Measurements from ENCODE around the gene MYO1A. TPM values are rescaled to one million over a fixed set of nuclear protein-coding genes. Genes with fewer than 3 reads are reported as not detected.

MYO1A gene
- total and polyA plus RNA-seq, 7 experiments from 2014 or later: 0.56 to 2.3 (median 1.8) TPM

DNA sequence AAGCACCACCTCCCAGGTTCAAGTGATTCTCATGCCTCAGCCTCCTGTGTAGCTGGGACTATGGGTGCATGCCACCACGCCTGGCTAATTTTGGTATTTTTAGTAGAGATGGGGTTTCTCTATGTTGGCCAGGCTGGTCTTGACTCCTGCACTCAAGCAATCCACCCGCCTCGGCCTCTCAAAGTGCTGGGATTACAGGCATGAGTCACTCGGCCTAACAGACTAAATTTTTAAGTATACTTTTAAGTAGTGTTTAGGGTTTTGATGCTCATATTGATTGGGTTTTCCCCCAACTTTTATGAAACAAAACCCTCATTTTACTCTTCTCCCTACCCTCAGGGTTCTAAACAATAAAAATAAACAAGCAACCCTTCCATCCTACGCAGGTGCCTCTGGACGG is 5.5 kb downstream of the MYO1A start:
- Histone ChIP-seq H3K27ac (ENCODE audit: low read depth, low read length) (no peak overlapping the region), H3K4me3 (ENCODE audit: low read length) (no peak overlapping the region), H3K36me3 (ENCODE audit: control insufficient read depth in 2 of 3, insufficient read depth in 3 of 3, low read length in 3 of 3) (no peaks in the 10 kb centered on the region), H3K4me1 (ENCODE audit: control insufficient read depth in 2 of 2, insufficient read depth in 2 of 2, low read length in 2 of 2) (peaks cover 19 to 20% of the 10 kb centered on the region in 2 donors), H3K9me3 (ENCODE audit: control insufficient read depth in 2 of 3, low read length in 3 of 3) (no peaks in the 10 kb centered on the region), H3K27me3 (ENCODE audit: control insufficient read depth in 2 of 2, insufficient read depth in 2 of 2, low read length in 2 of 2) (no peaks in the 10 kb centered on the region)
- no peak overlapping the region for H3K4me3 Mint-ChIP-seq
- no peak for ATAC-seq
- H3K27ac Mint-ChIP-seq: no peak overlapping the region
- ChIA-PET POLR2A (interaction anchor here (0.6 to 1.1 kb wide), 3 partner anchors 12 to 678 kb away, joined by 3 to 4 read pairs (median 4); no protein-coding TSS in a partner anchor), CTCF (interaction anchor here (0.7 kb wide), 1 partner anchor 16 kb away, joined by 3 read pairs; no protein-coding TSS in a partner anchor)
- H3K27me3 Mint-ChIP-seq: peaks cover 0 to 6% (median 0%) of the 10 kb centered on the region in 5 donors
- no peak for DNase-seq
- H3K9me3 Mint-ChIP-seq: peaks cover 0 to 2% (median 0%) of the 10 kb centered on the region in 11 donors
- intact Hi-C loops (cut with micrococcal nuclease): no loop called here
- H3K4me1 Mint-ChIP-seq: peaks cover 26 to 46% (median 35%) of the 10 kb centered on the region in 7 donors
- H3K36me3 Mint-ChIP-seq: no peaks in the 10 kb centered on the region

DNA sequence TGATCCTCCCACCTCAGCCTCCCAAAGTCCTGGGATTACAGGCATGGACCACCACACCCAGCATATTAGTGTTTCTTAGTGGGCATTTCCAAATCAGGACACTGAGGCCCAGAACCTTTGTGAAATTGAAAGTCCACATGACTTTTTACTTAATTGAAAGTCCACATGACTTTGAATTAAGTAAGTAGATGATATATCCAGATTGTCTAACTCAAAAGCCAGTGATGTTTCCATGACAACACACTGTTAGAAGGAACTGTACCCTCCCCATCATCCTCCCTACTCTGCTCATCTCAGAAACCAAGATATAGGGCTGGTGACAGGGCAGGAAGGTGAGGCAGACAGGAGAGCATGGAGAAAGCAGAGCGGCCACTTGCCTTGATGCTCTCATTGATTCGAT is 7.2 kb downstream of the MYO1A start:
- CTCF ChIA-PET: no interaction called here
- Mint-ChIP-seq H3K36me3 (no peaks in the 10 kb centered on the region), H3K9me3 (peaks cover 0 to 2% (median 0%) of the 10 kb centered on the region in 11 donors), H3K27ac (no peak overlapping the region), H3K27me3 (peaks cover 0 to 6% (median 0%) of the 10 kb centered on the region in 5 donors), H3K4me1 (peaks cover 22 to 41% (median 32%) of the 10 kb centered on the region in 7 donors), H3K4me3 (no peak overlapping the region)
- Histone ChIP-seq H3K27me3 (ENCODE audit: control insufficient read depth in 2 of 2, insufficient read depth in 2 of 2, low read length in 2 of 2) (no peaks in the 10 kb centered on the region), H3K9me3 (ENCODE audit: control insufficient read depth in 2 of 3, low read length in 3 of 3) (no peaks in the 10 kb centered on the region), H3K4me3 (ENCODE audit: low read length) (no peak overlapping the region), H3K4me1 (ENCODE audit: control insufficient read depth in 2 of 2, insufficient read depth in 2 of 2, low read length in 2 of 2) (peaks cover 13% of the 10 kb centered on the region in 2 donors), H3K27ac (ENCODE audit: low read depth, low read length) (no peak overlapping the region), H3K36me3 (ENCODE audit: control insufficient read depth in 2 of 3, insufficient read depth in 3 of 3, low read length in 3 of 3) (no peaks in the 10 kb centered on the region)
- DNase-seq (no peak), ATAC-seq (no peak)
- intact Hi-C loops (cut with micrococcal nuclease): no loop called here
- POLR2A ChIA-PET: interaction anchor here (1.3 kb wide), 1 partner anchor 10 kb away, joined by 4 read pairs; no protein-coding TSS in a partner anchor

DNA sequence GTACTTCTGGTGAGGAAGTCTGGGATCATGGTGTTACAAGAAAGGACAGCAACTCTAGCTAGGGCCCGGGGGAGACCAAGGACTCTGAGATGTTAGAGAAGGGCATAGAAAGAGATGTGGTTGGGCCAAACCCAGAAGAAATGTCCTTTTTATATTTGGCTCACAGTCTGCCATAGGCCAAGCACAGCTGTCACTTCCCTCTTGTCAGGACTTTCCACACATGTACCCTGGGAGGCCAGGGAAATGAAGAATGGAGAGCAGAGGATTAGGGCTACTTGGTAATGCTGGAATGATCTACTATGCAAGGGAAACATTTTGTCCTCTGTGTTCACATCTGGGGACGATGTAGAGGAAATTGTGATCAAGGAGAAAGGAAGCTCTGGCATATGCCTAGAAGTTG is 9.2 kb downstream of the MYO1A start:
- no peak overlapping the region for H3K4me3 Mint-ChIP-seq
- Histone ChIP-seq H3K27ac (ENCODE audit: low read depth, low read length) (no peak overlapping the region), H3K4me1 (ENCODE audit: control insufficient read depth in 2 of 2, insufficient read depth in 2 of 2, low read length in 2 of 2) (no peaks in the 10 kb centered on the region), H3K27me3 (ENCODE audit: control insufficient read depth in 2 of 2, insufficient read depth in 2 of 2, low read length in 2 of 2) (no peaks in the 10 kb centered on the region), H3K9me3 (ENCODE audit: control insufficient read depth in 2 of 3, low read length in 3 of 3) (no peaks in the 10 kb centered on the region), H3K4me3 (ENCODE audit: low read length) (no peak overlapping the region), H3K36me3 (ENCODE audit: control insufficient read depth in 2 of 3, insufficient read depth in 3 of 3, low read length in 3 of 3) (no peaks in the 10 kb centered on the region)
- intact Hi-C loops (cut with micrococcal nuclease): no loop called here
- H3K27ac Mint-ChIP-seq: no peak overlapping the region
- peaks cover 0 to 1% (median 0%) of the 10 kb centered on the region in 11 donors for H3K9me3 Mint-ChIP-seq
- CTCF ChIA-PET: interaction anchor here (1.0 to 2.2 kb wide), 7 partner anchors 16 to 36 kb away, joined by 3 to 7 read pairs (median 5); no protein-coding TSS in a partner anchor
- H3K27me3 Mint-ChIP-seq: peaks cover 0 to 2% (median 0%) of the 10 kb centered on the region in 5 donors
- DNase-seq (no peak), ATAC-seq (no peak)
- POLR2A ChIA-PET: interaction anchor here (1.0 to 2.0 kb wide), 2 partner anchors 11 to 71 kb away, joined by 3 to 6 read pairs; partner anchors contain the start of gene STAT6
- no peaks in the 10 kb centered on the region for H3K36me3 Mint-ChIP-seq
- peaks cover 3 to 23% (median 13%) of the 10 kb centered on the region in 7 donors for H3K4me1 Mint-ChIP-seq

DNA sequence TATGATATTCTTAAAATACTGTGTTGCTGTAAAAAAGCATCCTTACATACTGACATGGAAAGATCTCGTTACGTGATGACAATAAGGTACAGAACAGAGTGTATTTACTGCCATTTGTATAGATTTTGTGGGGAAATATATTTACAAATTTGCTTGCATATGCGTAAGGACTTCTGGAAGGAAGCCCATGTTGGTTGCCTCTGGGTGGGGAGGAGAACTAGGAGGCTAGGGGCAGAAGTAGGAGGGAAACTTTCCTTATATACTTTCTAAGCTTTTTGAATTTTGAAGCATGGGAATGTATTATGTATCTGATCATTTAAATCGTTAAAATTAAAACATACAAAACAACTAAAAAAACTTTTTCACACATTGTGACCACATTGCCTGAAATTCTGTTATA is 9.7 kb downstream of the MYO1A start:
- Histone ChIP-seq H3K9me3 (ENCODE audit: control insufficient read depth in 2 of 3, low read length in 3 of 3) (no peaks in the 10 kb centered on the region), H3K27me3 (ENCODE audit: control insufficient read depth in 2 of 2, insufficient read depth in 2 of 2, low read length in 2 of 2) (no peaks in the 10 kb centered on the region), H3K36me3 (ENCODE audit: control insufficient read depth in 2 of 3, insufficient read depth in 3 of 3, low read length in 3 of 3) (no peaks in the 10 kb centered on the region), H3K27ac (ENCODE audit: low read depth, low read length) (no peak overlapping the region), H3K4me1 (ENCODE audit: control insufficient read depth in 2 of 2, insufficient read depth in 2 of 2, low read length in 2 of 2) (no peaks in the 10 kb centered on the region), H3K4me3 (ENCODE audit: low read length) (no peak overlapping the region)
- H3K4me3 Mint-ChIP-seq: no peak overlapping the region
- ChIA-PET CTCF (interaction anchor here (1.0 to 2.2 kb wide), 6 partner anchors 20 to 36 kb away, joined by 3 to 7 read pairs (median 5); no protein-coding TSS in a partner anchor), POLR2A (interaction anchor here (1.0 to 2.0 kb wide), 2 partner anchors 10 to 71 kb away, joined by 3 to 6 read pairs; partner anchors contain the start of gene STAT6)
- H3K9me3 Mint-ChIP-seq: peaks cover 0 to 1% (median 0%) of the 10 kb centered on the region in 11 donors
- no peak for DNase-seq
- H3K27ac Mint-ChIP-seq: peak overlapping the region in 2 of 9 donors; percentile 13 to 17
- H3K4me1 Mint-ChIP-seq: peaks cover under 1 to 19% (median 8%) of the 10 kb centered on the region in 7 donors
- no peak for ATAC-seq
- intact Hi-C loops (cut with micrococcal nuclease): no loop called here
- H3K36me3 Mint-ChIP-seq: no peaks in the 10 kb centered on the region
- peaks cover 0 to 2% (median 0%) of the 10 kb centered on the region in 5 donors for H3K27me3 Mint-ChIP-seq

DNA sequence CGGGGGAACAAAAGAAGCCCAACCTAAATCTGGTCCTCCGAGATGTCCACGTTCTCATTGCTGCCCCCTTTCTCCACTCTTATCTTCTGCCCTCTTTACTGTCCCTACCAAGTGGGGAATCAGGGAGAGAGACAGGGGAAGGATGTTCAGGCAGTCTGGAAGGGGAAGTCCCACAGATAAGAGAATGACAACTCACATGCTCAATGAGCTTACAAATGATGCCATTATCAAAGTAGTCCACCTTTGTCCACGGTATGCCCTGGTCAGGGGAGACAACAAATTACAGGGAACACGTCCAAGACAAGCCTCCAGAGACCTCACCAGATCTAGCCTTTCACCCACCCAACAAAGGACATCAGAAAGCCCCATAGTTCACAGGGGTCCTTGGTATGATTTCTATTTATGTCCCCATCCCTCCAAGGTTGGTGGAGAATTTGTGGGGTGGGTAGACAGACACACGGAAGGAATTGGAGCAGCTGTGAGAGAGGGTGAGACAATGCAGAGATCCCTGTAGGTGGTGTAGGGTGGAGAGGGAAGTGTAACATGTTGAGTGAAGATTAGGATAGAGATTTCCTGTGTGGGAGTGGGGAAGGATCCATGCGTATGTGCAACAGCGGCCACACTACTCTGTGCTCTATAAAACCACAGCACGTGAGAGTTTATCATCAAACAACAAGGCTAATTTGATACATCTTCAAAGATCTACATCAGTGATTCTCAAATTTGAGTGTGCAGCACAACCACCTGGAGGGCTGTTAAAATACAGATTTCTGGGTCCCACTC is 10.7 kb downstream of the MYO1A start:
- intact Hi-C loops (cut with micrococcal nuclease): no loop called here
- H3K36me3 Mint-ChIP-seq: no peaks in the 10 kb centered on the region
- POLR2A ChIA-PET: interaction anchor here (1.6 to 2.0 kb wide), 2 partner anchors 9 to 12 kb away, joined by 4 to 6 read pairs; no protein-coding TSS in a partner anchor
- Histone ChIP-seq H3K27ac (ENCODE audit: low read depth, low read length) (no peak overlapping the region), H3K4me1 (ENCODE audit: control insufficient read depth in 2 of 2, insufficient read depth in 2 of 2, low read length in 2 of 2) (no peaks in the 10 kb centered on the region), H3K27me3 (ENCODE audit: control insufficient read depth in 2 of 2, insufficient read depth in 2 of 2, low read length in 2 of 2) (no peaks in the 10 kb centered on the region), H3K4me3 (ENCODE audit: low read length) (no peak overlapping the region), H3K9me3 (ENCODE audit: control insufficient read depth in 2 of 3, low read length in 3 of 3) (no peaks in the 10 kb centered on the region), H3K36me3 (ENCODE audit: control insufficient read depth in 2 of 3, insufficient read depth in 3 of 3, low read length in 3 of 3) (no peaks in the 10 kb centered on the region)
- CTCF ChIA-PET: interaction anchor here (0.6 to 2.2 kb wide), 3 partner anchors 18 to 30 kb away, joined by 3 to 5 read pairs (median 3); no protein-coding TSS in a partner anchor
- no peak for ATAC-seq
- DNase-seq: peak in 1 of 9 donors; percentile 15
- peaks cover 0 to 1% (median 0%) of the 10 kb centered on the region in 11 donors for H3K9me3 Mint-ChIP-seq
- H3K27ac Mint-ChIP-seq: peak overlapping the region in 3 of 9 donors; percentile 4 to 66 (median 65)
- peaks cover 0 to 2% (median 0%) of the 10 kb centered on the region in 5 donors for H3K27me3 Mint-ChIP-seq
- H3K4me3 Mint-ChIP-seq: peak overlapping the region in 1 of 10 donors; percentile 24
- peaks cover 0 to 19% (median 7%) of the 10 kb centered on the region in 7 donors for H3K4me1 Mint-ChIP-seq

DNA sequence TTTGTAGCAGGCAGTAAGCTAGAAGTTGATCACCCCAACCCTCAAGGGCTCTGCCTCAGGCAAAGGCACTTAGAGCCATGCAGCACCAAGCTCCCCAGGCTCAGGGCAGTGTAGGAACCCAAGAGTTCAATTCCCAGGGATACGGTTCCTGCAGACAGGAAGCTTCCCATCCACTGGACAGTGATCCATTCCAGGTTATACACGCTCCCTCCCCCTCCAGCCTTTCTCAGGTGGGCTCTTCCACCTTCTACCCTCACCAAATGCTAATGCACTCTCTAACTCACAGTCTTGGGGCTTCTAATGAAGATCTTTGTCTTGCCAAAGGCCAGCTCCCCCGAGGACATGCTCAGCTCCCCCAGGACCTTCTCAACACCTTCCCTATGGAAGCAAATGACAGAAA is 12.7 kb downstream of the MYO1A start:
- ATAC-seq: no peak
- Histone ChIP-seq H3K36me3 (ENCODE audit: control insufficient read depth in 2 of 3, insufficient read depth in 3 of 3, low read length in 3 of 3) (no peaks in the 10 kb centered on the region), H3K4me1 (ENCODE audit: control insufficient read depth in 2 of 2, insufficient read depth in 2 of 2, low read length in 2 of 2) (peaks cover 0 to under 1% of the 10 kb centered on the region in 2 donors), H3K27me3 (ENCODE audit: control insufficient read depth in 2 of 2, insufficient read depth in 2 of 2, low read length in 2 of 2) (no peaks in the 10 kb centered on the region), H3K4me3 (ENCODE audit: low read length) (no peak overlapping the region), H3K9me3 (ENCODE audit: control insufficient read depth in 2 of 3, low read length in 3 of 3) (no peaks in the 10 kb centered on the region), H3K27ac (ENCODE audit: low read depth, low read length) (no peak overlapping the region)
- Mint-ChIP-seq H3K36me3 (no peaks in the 10 kb centered on the region), H3K27me3 (peaks cover 0 to 2% (median 0%) of the 10 kb centered on the region in 5 donors), H3K4me3 (no peak overlapping the region), H3K4me1 (peaks cover 0 to 29% (median 16%) of the 10 kb centered on the region in 7 donors), H3K9me3 (peaks cover 0 to 2% (median 0%) of the 10 kb centered on the region in 11 donors), H3K27ac (no peak overlapping the region)
- ChIA-PET POLR2A (interaction anchor here (0.6 to 1.1 kb wide), 2 partner anchors 9 to 26 kb away, joined by 3 to 4 read pairs; no protein-coding TSS in a partner anchor), CTCF (interaction anchor here (1.3 kb wide), 1 partner anchor 20 kb away, joined by 5 read pairs; no protein-coding TSS in a partner anchor)
- no peak for DNase-seq
- intact Hi-C loops (cut with micrococcal nuclease): no loop called here
